NB4 (cell line): ENCODE data around the gene NBPF3.

Experiments
- MYC ChIP-seq: IDR thresholded peaks from 2 replicates; pipeline ENCODE4 v1.6.1; 2011; ENCODE audit warnings: low read depth, low read length
- POLR2A ChIP-seq: IDR thresholded peaks from 2 replicates; pipeline ENCODE4 v1.6.1; 2011; ENCODE audit warnings: mild to moderate bottlenecking; ENCODE audit not compliant: insufficient read length; ENCODE audit errors: extremely low read depth
- TF ChIP-seq, protein P1 (sequence below): IDR thresholded peaks from one replicate; pipeline ENCODE4 v1.5.1; 2012; ENCODE audit warnings: low read depth, low read length

DNA sequence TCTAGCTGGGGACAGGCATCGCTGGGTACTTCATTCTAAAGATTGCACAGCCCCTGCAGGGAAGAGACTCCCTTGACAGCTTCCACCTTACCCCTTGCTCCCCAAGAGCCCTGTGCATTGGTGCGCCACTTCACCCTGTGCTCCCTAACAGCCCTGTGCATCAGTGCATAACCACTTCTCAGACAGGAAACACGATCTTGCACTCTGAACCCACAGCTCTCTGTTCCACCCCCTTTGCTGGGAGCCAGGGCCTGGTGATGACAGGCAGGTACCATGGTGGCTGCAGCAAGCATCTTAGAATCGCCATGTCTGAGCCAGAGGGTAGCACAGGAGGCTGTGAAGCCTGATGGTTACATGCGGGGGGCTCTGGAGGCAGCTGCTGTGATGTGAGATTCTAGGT is 74.3 kb downstream of the NBPF3 start:
- TF ChIP-seq, protein P1, sequence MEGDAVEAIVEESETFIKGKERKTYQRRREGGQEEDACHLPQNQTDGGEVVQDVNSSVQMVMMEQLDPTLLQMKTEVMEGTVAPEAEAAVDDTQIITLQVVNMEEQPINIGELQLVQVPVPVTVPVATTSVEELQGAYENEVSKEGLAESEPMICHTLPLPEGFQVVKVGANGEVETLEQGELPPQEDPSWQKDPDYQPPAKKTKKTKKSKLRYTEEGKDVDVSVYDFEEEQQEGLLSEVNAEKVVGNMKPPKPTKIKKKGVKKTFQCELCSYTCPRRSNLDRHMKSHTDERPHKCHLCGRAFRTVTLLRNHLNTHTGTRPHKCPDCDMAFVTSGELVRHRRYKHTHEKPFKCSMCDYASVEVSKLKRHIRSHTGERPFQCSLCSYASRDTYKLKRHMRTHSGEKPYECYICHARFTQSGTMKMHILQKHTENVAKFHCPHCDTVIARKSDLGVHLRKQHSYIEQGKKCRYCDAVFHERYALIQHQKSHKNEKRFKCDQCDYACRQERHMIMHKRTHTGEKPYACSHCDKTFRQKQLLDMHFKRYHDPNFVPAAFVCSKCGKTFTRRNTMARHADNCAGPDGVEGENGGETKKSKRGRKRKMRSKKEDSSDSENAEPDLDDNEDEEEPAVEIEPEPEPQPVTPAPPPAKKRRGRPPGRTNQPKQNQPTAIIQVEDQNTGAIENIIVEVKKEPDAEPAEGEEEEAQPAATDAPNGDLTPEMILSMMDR, result no peak
- no peak for TF ChIP-seq MYC
- no peak for TF ChIP-seq POLR2A
